ENCODE data around the gene FBXO11.
"Not testable (repeated sequence)": the region's sequence is repeated elsewhere in the genome, so short reads cannot be mapped to it uniquely, and the experiment has no call there.

The FBXO11 gene

GRCh38 chr2:47897883-47898731, 8.2 kb downstream of the FBXO11 start:
- DNase-seq, result no peak

GRCh38 chr2:47897191-47897882, 9.0 kb downstream of the FBXO11 start:
- not testable (repeated sequence) for DNase-seq

- no peak for DNase-seq
Observed at GRCh38 chr2:47896450-47896968, 9.8 kb downstream of the FBXO11 start.

- no peak for DNase-seq
Observed at GRCh38 chr2:47893771-47894170, 12.5 kb downstream of the FBXO11 start.

- DNase-seq, result no peak
Observed at GRCh38 chr2:47892338-47892730, 14.0 kb downstream of the FBXO11 start.

GRCh38 chr2:47891369-47892337, 14.6 kb downstream of the FBXO11 start:
- no peak for DNase-seq

- no peak for DNase-seq
Observed at GRCh38 chr2:47890711-47891368, 15.5 kb downstream of the FBXO11 start.

- DNase-seq, result no peak
Observed at GRCh38 chr2:47888581-47889280, 17.6 kb downstream of the FBXO11 start.

GRCh38 chr2:47876912-47877311, 29.4 kb downstream of the FBXO11 start:
- no peak for DNase-seq

- DNase-seq, result no peak
Observed at GRCh38 chr2:47872941-47873340, 33.4 kb downstream of the FBXO11 start.

- no peak for DNase-seq
Observed at GRCh38 chr2:47870641-47871540, 35.4 kb downstream of the FBXO11 start.

GRCh38 chr2:47869859-47870595, 36.3 kb downstream of the FBXO11 start:
- no peak for DNase-seq

GRCh38 chr2:47868611-47869352, 37.5 kb downstream of the FBXO11 start:
- no peak for DNase-seq

GRCh38 chr2:47867205-47867604, 39.1 kb downstream of the FBXO11 start:
- DNase-seq, result no peak

GRCh38 chr2:47864566-47864965, 41.7 kb downstream of the FBXO11 start:
- no peak for DNase-seq

GRCh38 chr2:47862949-47863348, 43.3 kb downstream of the FBXO11 start:
- no peak for DNase-seq

- DNase-seq, result not testable (repeated sequence)
Observed at GRCh38 chr2:47853067-47853777, 53.1 kb downstream of the FBXO11 start.

- no peak for DNase-seq
Observed at GRCh38 chr2:47850198-47850597, 56.1 kb downstream of the FBXO11 start.

Measured in stimulated activated naive CD4-positive, alpha-beta T cell treated with Interleukin-2 at 50 U/mL for 16 hours (primary cell).